GM21381 (cell line): ENCODE measurements around the gene ITPK1.
"Not testable (repeated sequence)": the region's sequence is repeated elsewhere in the genome, so short reads cannot be mapped to it uniquely, and the experiment has no call there.

Source experiments
- ATAC-seq: cut with Tn5 transposase; IDR thresholded peaks from one replicate; pipeline ENCODE4 v1.9.1; 2021; ENCODE audit warnings: mild to moderate bottlenecking, moderate library complexity; ENCODE audit not compliant: unreplicated experiment

Gene ITPK1

GRCh38 chr14:93062890-93063289, 52.8 kb downstream of the ITPK1 start:
- no peak for ATAC-seq

GRCh38 chr14:93062013-93062412, 53.7 kb downstream of the ITPK1 start:
- not testable (repeated sequence) for ATAC-seq

- ATAC-seq: no peak
These were observed 54.2 kb downstream of the ITPK1 start for GRCh38 chr14:93061380-93062012.

GRCh38 chr14:93060841-93061240, 54.9 kb downstream of the ITPK1 start:
- ATAC-seq: no peak

GRCh38 chr14:93059917-93060545, 55.7 kb downstream of the ITPK1 start:
- ATAC-seq: no peak

GRCh38 chr14:93059260-93059659, 56.5 kb downstream of the ITPK1 start:
- no peak for ATAC-seq

GRCh38 chr14:93057586-93058280, 58.0 kb downstream of the ITPK1 start:
- no peak for ATAC-seq

GRCh38 chr14:93056840-93057585, 58.7 kb downstream of the ITPK1 start:
- ATAC-seq: no peak

GRCh38 chr14:93056166-93056839, 59.4 kb downstream of the ITPK1 start:
- ATAC-seq: no peak

GRCh38 chr14:93055651-93056115, 60.0 kb downstream of the ITPK1 start:
- no peak for ATAC-seq

- ATAC-seq: no peak
These were observed 60.8 kb downstream of the ITPK1 start for GRCh38 chr14:93054876-93055275.

GRCh38 chr14:93054006-93054405, 61.7 kb downstream of the ITPK1 start:
- no peak for ATAC-seq

GRCh38 chr14:93051600-93052546, 63.9 kb downstream of the ITPK1 start:
- ATAC-seq: no peak

- ATAC-seq: no peak
These were observed 65.0 kb downstream of the ITPK1 start for GRCh38 chr14:93050761-93051160.

GRCh38 chr14:93049867-93050331, 65.8 kb downstream of the ITPK1 start:
- no peak for ATAC-seq

GRCh38 chr14:93049315-93049714, 66.4 kb downstream of the ITPK1 start:
- ATAC-seq: no peak

GRCh38 chr14:93048843-93049242, 66.9 kb downstream of the ITPK1 start:
- ATAC-seq: no peak

- ATAC-seq: no peak
These were observed 68.1 kb downstream of the ITPK1 start for GRCh38 chr14:93047661-93048060.

- no peak for ATAC-seq
These were observed 68.6 kb downstream of the ITPK1 start for GRCh38 chr14:93047157-93047556.

- no peak for ATAC-seq
These were observed 69.0 kb downstream of the ITPK1 start for GRCh38 chr14:93046705-93047050.
